Stimulated activated CD4-positive, alpha-beta T cell treated with anti-CD3 and anti-CD28 coated beads, Interleukin-2, amount 100 ng/mL, for 48 hours (primary cell): ENCODE measurements around the gene NUDT9.
"Not testable (repeated sequence)": the region's sequence is repeated elsewhere in the genome, so short reads cannot be mapped to it uniquely, and the experiment has no call there.

Source experiments
- DNase-seq, 2 donors: peaks; one replicate each; pipeline ENCODE4 v3.0.0-alpha.2; 2020

Gene NUDT9

GRCh38 chr4:87410157-87410556, 12.2 kb upstream of the NUDT9 start:
- DNase-seq = no peak

GRCh38 chr4:87410679-87411078, 11.7 kb upstream of the NUDT9 start:
- no peak for DNase-seq

GRCh38 chr4:87414816-87415215, 7.6 kb upstream of the NUDT9 start:
- DNase-seq = no peak

GRCh38 chr4:87416965-87417364, 5.4 kb upstream of the NUDT9 start:
- no peak for DNase-seq

GRCh38 chr4:87418410-87418809, 4.0 kb upstream of the NUDT9 start:
- DNase-seq = not testable (repeated sequence)

GRCh38 chr4:87419578-87420249, 2.7 kb upstream of the NUDT9 start:
- DNase-seq = no peak

GRCh38 chr4:87420276-87420830, 2.0 kb upstream of the NUDT9 start:
- DNase-seq = no peak

- DNase-seq = no peak
Observed at GRCh38 chr4:87423317-87424098, 1.1 kb downstream of the NUDT9 start.

GRCh38 chr4:87424099-87424543, 1.7 kb downstream of the NUDT9 start:
- not testable (repeated sequence) for DNase-seq

- DNase-seq = no peak
Observed at GRCh38 chr4:87425711-87426110, 3.3 kb downstream of the NUDT9 start.

- no peak for DNase-seq
Observed at GRCh38 chr4:87426865-87427517, 4.6 kb downstream of the NUDT9 start.

GRCh38 chr4:87427518-87427868, 5.1 kb downstream of the NUDT9 start:
- DNase-seq = no peak

- DNase-seq = no peak
Observed at GRCh38 chr4:87428979-87429378, 6.6 kb downstream of the NUDT9 start.

- no peak for DNase-seq
Observed at GRCh38 chr4:87430038-87430437, 7.7 kb downstream of the NUDT9 start.

- no peak for DNase-seq
Observed at GRCh38 chr4:87433342-87433741, 11.0 kb downstream of the NUDT9 start.

GRCh38 chr4:87442889-87443288, 20.5 kb downstream of the NUDT9 start:
- no peak for DNase-seq

GRCh38 chr4:87444741-87445140, 22.4 kb downstream of the NUDT9 start:
- no peak for DNase-seq

- DNase-seq = no peak
Observed at GRCh38 chr4:87445964-87446363, 23.6 kb downstream of the NUDT9 start.

- not testable (repeated sequence) for DNase-seq
Observed at GRCh38 chr4:87446375-87446774, 24.0 kb downstream of the NUDT9 start.

GRCh38 chr4:87451537-87451936, 29.2 kb downstream of the NUDT9 start:
- no peak for DNase-seq

- DNase-seq = no peak
Observed at GRCh38 chr4:87458913-87459312, 36.5 kb downstream of the NUDT9 start.

- DNase-seq = no peak
Observed at GRCh38 chr4:87461281-87461700, 38.9 kb downstream of the NUDT9 start.

- no peak for DNase-seq
Observed at GRCh38 chr4:87462102-87462501, 39.7 kb downstream of the NUDT9 start.
